ENCODE data around the gene MACF1.

- no peak for TF ChIP-seq CTCF (IDR thresholded peaks at IDR 0.05)
- no peak for TF ChIP-seq POLR2AphosphoS5 (IDR thresholded peaks at IDR 0.05)
Observed at GRCh38 chr1:39435597-39435996, 231.1 kb downstream of the MACF1 start.
